Measurements from ENCODE around the gene PKD1L1. TPM values are rescaled to one million over a fixed set of nuclear protein-coding genes. Genes with fewer than 3 reads are reported as not detected.

The PKD1L1 gene
- polyA plus RNA-seq, 1 donor from 2014 or later, result 2.0 TPM

DNA sequence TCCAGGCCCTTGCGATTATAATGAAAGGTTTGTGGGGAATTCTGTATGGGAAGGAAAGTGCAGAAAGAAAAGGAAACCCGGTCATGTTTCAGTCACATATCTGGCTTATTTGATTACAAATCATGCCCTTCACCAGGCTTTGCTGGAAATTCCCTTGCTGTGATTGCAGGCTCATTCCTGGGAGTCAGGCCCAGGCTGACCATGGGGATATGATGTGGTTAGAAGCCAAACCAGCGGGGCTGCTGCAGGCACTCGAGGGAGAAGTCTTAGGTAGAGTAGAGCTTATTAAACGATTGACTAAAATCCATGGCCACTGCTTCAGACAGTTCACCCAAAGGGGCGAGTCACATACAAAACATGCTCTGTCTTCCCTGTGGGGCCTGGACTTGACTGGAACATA is 16.2 kb downstream of the PKD1L1 start:
- TF ChIP-seq, protein P1, sequence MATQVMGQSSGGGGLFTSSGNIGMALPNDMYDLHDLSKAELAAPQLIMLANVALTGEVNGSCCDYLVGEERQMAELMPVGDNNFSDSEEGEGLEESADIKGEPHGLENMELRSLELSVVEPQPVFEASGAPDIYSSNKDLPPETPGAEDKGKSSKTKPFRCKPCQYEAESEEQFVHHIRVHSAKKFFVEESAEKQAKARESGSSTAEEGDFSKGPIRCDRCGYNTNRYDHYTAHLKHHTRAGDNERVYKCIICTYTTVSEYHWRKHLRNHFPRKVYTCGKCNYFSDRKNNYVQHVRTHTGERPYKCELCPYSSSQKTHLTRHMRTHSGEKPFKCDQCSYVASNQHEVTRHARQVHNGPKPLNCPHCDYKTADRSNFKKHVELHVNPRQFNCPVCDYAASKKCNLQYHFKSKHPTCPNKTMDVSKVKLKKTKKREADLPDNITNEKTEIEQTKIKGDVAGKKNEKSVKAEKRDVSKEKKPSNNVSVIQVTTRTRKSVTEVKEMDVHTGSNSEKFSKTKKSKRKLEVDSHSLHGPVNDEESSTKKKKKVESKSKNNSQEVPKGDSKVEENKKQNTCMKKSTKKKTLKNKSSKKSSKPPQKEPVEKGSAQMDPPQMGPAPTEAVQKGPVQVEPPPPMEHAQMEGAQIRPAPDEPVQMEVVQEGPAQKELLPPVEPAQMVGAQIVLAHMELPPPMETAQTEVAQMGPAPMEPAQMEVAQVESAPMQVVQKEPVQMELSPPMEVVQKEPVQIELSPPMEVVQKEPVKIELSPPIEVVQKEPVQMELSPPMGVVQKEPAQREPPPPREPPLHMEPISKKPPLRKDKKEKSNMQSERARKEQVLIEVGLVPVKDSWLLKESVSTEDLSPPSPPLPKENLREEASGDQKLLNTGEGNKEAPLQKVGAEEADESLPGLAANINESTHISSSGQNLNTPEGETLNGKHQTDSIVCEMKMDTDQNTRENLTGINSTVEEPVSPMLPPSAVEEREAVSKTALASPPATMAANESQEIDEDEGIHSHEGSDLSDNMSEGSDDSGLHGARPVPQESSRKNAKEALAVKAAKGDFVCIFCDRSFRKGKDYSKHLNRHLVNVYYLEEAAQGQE (IDR thresholded peaks at IDR 0.05; ENCODE audit: borderline replicate concordance), result no peak
- TF ChIP-seq, protein P2, sequence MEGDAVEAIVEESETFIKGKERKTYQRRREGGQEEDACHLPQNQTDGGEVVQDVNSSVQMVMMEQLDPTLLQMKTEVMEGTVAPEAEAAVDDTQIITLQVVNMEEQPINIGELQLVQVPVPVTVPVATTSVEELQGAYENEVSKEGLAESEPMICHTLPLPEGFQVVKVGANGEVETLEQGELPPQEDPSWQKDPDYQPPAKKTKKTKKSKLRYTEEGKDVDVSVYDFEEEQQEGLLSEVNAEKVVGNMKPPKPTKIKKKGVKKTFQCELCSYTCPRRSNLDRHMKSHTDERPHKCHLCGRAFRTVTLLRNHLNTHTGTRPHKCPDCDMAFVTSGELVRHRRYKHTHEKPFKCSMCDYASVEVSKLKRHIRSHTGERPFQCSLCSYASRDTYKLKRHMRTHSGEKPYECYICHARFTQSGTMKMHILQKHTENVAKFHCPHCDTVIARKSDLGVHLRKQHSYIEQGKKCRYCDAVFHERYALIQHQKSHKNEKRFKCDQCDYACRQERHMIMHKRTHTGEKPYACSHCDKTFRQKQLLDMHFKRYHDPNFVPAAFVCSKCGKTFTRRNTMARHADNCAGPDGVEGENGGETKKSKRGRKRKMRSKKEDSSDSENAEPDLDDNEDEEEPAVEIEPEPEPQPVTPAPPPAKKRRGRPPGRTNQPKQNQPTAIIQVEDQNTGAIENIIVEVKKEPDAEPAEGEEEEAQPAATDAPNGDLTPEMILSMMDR (IDR thresholded peaks at IDR 0.05; ENCODE audit: poor library complexity, severe bottlenecking), result no peak
- no peak for TF ChIP-seq SMC3 (conservative IDR thresholded peaks at IDR 0.05; ENCODE audit: poor library complexity)
- no peak for TF ChIP-seq MXI1 (conservative IDR thresholded peaks at IDR 0.05; ENCODE audit: poor library complexity, severe bottlenecking)
- no peak for TF ChIP-seq RAD21 (conservative IDR thresholded peaks at IDR 0.05)
- TF ChIP-seq POLR2AphosphoS5 (IDR thresholded peaks at IDR 0.05), result no peak
- no peak for TF ChIP-seq EP300 (conservative IDR thresholded peaks at IDR 0.05; ENCODE audit: poor library complexity, severe bottlenecking)
- no peak for TF ChIP-seq TAF1 (IDR thresholded peaks at IDR 0.05; ENCODE audit: low read depth)
- no peak for TF ChIP-seq EZH2 (IDR thresholded peaks at IDR 0.05; ENCODE audit: borderline replicate concordance, insufficient read depth, low read length, poor library complexity, severe bottlenecking)
- H3F3A ChIP-seq (ENCODE audit: insufficient read depth, low read length, poor library complexity, severe bottlenecking), result no peaks in the 10 kb centered on the region

DNA sequence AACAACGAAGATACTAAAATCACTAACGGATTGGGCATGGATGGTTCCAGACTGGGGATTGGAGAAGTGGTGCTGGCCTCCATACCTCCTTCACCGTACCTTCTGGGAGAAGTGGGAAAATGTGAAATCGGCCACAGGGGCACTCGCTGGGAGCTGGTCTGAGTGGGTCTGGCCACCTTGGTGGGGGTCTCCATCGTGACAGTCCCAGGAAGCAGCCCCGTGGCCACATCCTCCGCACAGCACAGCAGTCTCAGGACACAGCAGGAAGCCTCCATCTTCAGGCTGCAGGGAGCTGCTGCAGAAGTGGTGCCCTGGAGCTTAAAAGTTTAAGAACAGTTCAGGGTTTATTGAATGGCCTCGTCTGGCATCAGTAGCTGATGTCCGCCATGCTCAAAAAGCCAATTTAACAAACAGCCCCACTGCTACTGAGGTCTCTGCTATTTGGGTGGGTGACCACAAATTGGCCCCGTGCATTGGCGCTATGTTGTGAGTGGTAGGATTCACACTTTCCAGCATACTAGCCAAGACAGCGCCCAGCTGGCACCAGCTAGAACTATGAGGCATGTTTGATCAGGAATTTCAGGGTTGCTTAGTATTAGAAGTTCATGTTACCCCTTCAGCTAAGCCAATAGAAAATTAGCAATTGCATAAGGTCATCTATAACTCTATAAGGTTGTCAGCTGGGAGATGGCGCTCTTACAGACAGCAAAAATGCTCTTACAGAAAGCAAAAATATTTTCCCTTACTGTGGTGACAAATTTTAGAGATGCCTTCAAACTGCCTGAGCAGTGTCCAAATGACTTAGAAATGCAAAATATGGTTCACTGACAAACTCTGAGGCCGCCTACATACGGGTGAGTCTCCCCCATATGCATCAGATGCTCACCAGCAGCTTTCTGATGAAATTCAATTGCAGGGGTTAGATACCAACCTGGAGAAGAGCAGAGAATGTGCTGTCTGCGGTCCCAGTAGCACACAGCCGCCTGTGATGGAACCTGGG is 17.0 kb downstream of the PKD1L1 start:
- H2AFZ ChIP-seq (ENCODE audit: low read depth, low read length), result no peak overlapping the region
- H3K27ac ChIP-seq (ENCODE audit: low read length), result no peak overlapping the region

More for the DNA sequence above, 16.2 kb downstream of the PKD1L1 start:
- Histone ChIP-seq H3K79me2 (replicated peaks; ENCODE audit: insufficient read depth, low read length) (no peaks in the 10 kb centered on the region), H3K27me3 (ENCODE audit: insufficient read depth, low read depth, low read length) (no peaks in the 10 kb centered on the region), H3K9ac (ENCODE audit: low read length) (no peak overlapping the region), H3K9me2 (ENCODE audit: insufficient read depth, low read length) (no peaks in the 10 kb centered on the region), H3K4me3 (ENCODE audit: low read length) (no peak overlapping the region), H3K4me2 (ENCODE audit: low read length) (no peak overlapping the region), H4K20me1 (ENCODE audit: insufficient read depth) (no peaks in the 10 kb centered on the region), H3K9me3 (ENCODE audit: low read length) (no peaks in the 10 kb centered on the region), H2AFZ (ENCODE audit: low read depth, low read length) (no peak overlapping the region), H3K36me3 (ENCODE audit: insufficient read depth, low read length) (no peaks in the 10 kb centered on the region), H3K27ac (ENCODE audit: low read length) (no peak overlapping the region)

More for the DNA sequence above, 17.0 kb downstream of the PKD1L1 start:
- no peaks in the 10 kb centered on the region for H3K9me3 ChIP-seq (ENCODE audit: low read length)
- no peak overlapping the region for H3K4me3 ChIP-seq (ENCODE audit: low read length)
- no peaks in the 10 kb centered on the region for H3K79me2 ChIP-seq (replicated peaks; ENCODE audit: insufficient read depth, low read length)
- no peaks in the 10 kb centered on the region for H4K20me1 ChIP-seq (ENCODE audit: insufficient read depth)
- H3K27me3 ChIP-seq (ENCODE audit: insufficient read depth, low read depth, low read length), result no peaks in the 10 kb centered on the region
- no peak for TF ChIP-seq TAF1 (IDR thresholded peaks at IDR 0.05; ENCODE audit: low read depth)
- TF ChIP-seq, protein P1 (IDR thresholded peaks at IDR 0.05; ENCODE audit: borderline replicate concordance), result no peak
- TF ChIP-seq EP300 (conservative IDR thresholded peaks at IDR 0.05; ENCODE audit: poor library complexity, severe bottlenecking), result no peak
- TF ChIP-seq POLR2AphosphoS5 (IDR thresholded peaks at IDR 0.05), result no peak
- TF ChIP-seq SMC3 (conservative IDR thresholded peaks at IDR 0.05; ENCODE audit: poor library complexity), result no peak
- no peak for TF ChIP-seq RAD21 (conservative IDR thresholded peaks at IDR 0.05)
- TF ChIP-seq, protein P2 (IDR thresholded peaks at IDR 0.05; ENCODE audit: poor library complexity, severe bottlenecking), result no peak
- no peak for TF ChIP-seq EZH2 (IDR thresholded peaks at IDR 0.05; ENCODE audit: borderline replicate concordance, insufficient read depth, low read length, poor library complexity, severe bottlenecking)
- no peak for TF ChIP-seq MXI1 (conservative IDR thresholded peaks at IDR 0.05; ENCODE audit: poor library complexity, severe bottlenecking)
- H3K36me3 ChIP-seq (ENCODE audit: insufficient read depth, low read length), result no peaks in the 10 kb centered on the region
- H3K9ac ChIP-seq (ENCODE audit: low read length), result no peak overlapping the region
- H3K4me2 ChIP-seq (ENCODE audit: low read length), result no peak overlapping the region
- no peaks in the 10 kb centered on the region for H3K9me2 ChIP-seq (ENCODE audit: insufficient read depth, low read length)
- no peaks in the 10 kb centered on the region for H3F3A ChIP-seq (ENCODE audit: insufficient read depth, low read length, poor library complexity, severe bottlenecking)

Data from neural cell (in vitro differentiated cells).